Fibroblast of skin of abdomen (primary cell): ENCODE measurements around the gene ACADVL.
"Not testable (repeated sequence)": the region's sequence is repeated elsewhere in the genome, so short reads cannot be mapped to it uniquely, and the experiment has no call there.

ENCODE experiments used
- DNase-seq: peaks from one replicate; pipeline ENCODE4 v3.0.0-alpha.2; 2013

Gene ACADVL

GRCh38 chr17:7235693-7236665, 16.2 kb downstream of the ACADVL start:
- no peak for DNase-seq

GRCh38 chr17:7236808-7237207, 17.1 kb downstream of the ACADVL start:
- no peak for DNase-seq

- DNase-seq: no peak
Measured at GRCh38 chr17:7237266-7237760, 17.6 kb downstream of the ACADVL start.

- peak; percentile 77 for DNase-seq
Measured at GRCh38 chr17:7237761-7238419, 18.2 kb downstream of the ACADVL start.

GRCh38 chr17:7238420-7239090, 18.8 kb downstream of the ACADVL start:
- DNase-seq: peak; percentile 47

GRCh38 chr17:7239091-7240027, 19.6 kb downstream of the ACADVL start, which contains the start of gene PHF23:
PHF23 (minus strand) TSS chr17:7239457; CDS start chr17:7239279, 178 bp downstream.
- peak; percentile 100 for DNase-seq

- DNase-seq: no peak
Measured at GRCh38 chr17:7240375-7240774, 20.6 kb downstream of the ACADVL start.

- no peak for DNase-seq
Measured at GRCh38 chr17:7241090-7241733, 21.5 kb downstream of the ACADVL start.

GRCh38 chr17:7241783-7242716, 22.3 kb downstream of the ACADVL start, which contains the start of gene GABARAP:
GABARAP (minus strand) TSS chr17:7242449; CDS start chr17:7242330, 119 bp downstream.
- DNase-seq: peak; percentile 92

GRCh38 chr17:7242717-7243452, 23.1 kb downstream of the ACADVL start:
- peak; percentile 96 for DNase-seq

GRCh38 chr17:7243453-7243729, 23.7 kb downstream of the ACADVL start:
- no peak for DNase-seq

- DNase-seq: not testable (repeated sequence)
Measured at GRCh38 chr17:7243838-7244237, 24.1 kb downstream of the ACADVL start.

GRCh38 chr17:7246779-7247178, 27.0 kb downstream of the ACADVL start:
- DNase-seq: no peak

GRCh38 chr17:7248796-7249195, 29.1 kb downstream of the ACADVL start:
- no peak for DNase-seq

- DNase-seq: no peak
Measured at GRCh38 chr17:7249214-7249613, 29.5 kb downstream of the ACADVL start.

- DNase-seq: no peak
Measured at GRCh38 chr17:7249830-7250229, 30.1 kb downstream of the ACADVL start.

- no peak for DNase-seq
Measured at GRCh38 chr17:7250695-7251627, 31.2 kb downstream of the ACADVL start.

- DNase-seq: peak; percentile 100
Measured at GRCh38 chr17:7251661-7252175, 32.0 kb downstream of the ACADVL start, which contains the start of gene CTDNEP1. CTDNEP1 (minus strand) TSS chr17:7251734; CDS start chr17:7251296, 438 bp downstream.
